ACC112 (cell line): ENCODE results near the gene DNAAF3.

Experiments
- H2AFZ ChIP-seq: fragments of 200-600 bp; sonication (generic); one replicate; pipeline ENCODE4 v1.6.0; 2017; ENCODE audit warnings: antibody characterized with exemption, low read length; ENCODE audit not compliant: unreplicated experiment
- H3K27ac ChIP-seq: fragments of 200-600 bp; sonication (generic); 2 replicates; pipeline ENCODE4 v1.5.1; 2014; ENCODE audit warnings: low read depth, mild to moderate bottlenecking, antibody characterized with exemption, low read length, moderate library complexity
- H3K27me3 ChIP-seq: fragments of 200-600 bp; sonication (generic); 2 replicates; pipeline ENCODE4 v1.6.1; 2014; ENCODE audit warnings: mild to moderate bottlenecking, antibody characterized with exemption, low read length, moderate library complexity, mixed read lengths; ENCODE audit not compliant: insufficient read depth
- H3K36me3 ChIP-seq: fragments of 200-600 bp; sonication (generic); 2 replicates; pipeline ENCODE4 v1.6.1; 2016; ENCODE audit warnings: mild to moderate bottlenecking, antibody characterized with exemption, low read length, moderate library complexity, mixed read lengths; ENCODE audit not compliant: insufficient read depth
- H3K4me1 ChIP-seq: fragments of 200-600 bp; sonication (generic); one replicate; pipeline ENCODE4 v1.6.1; 2016; ENCODE audit warnings: low read length, mixed read lengths; ENCODE audit not compliant: insufficient read depth, unreplicated experiment, control insufficient read depth
- H3K4me3 ChIP-seq: fragments of 200-600 bp; sonication (generic); 2 replicates; pipeline ENCODE4 v1.5.1; 2014; ENCODE audit warnings: mild to moderate bottlenecking, low read depth, low read length
- H3K79me2 ChIP-seq: fragments of 200-600 bp; sonication (generic); one replicate; pipeline ENCODE4 v1.6.0; 2016; ENCODE audit warnings: low read length; ENCODE audit not compliant: control insufficient read depth, unreplicated experiment, insufficient read depth

Gene DNAAF3

GRCh38 chr19:55149078-55150003 lies 17.1 kb downstream of the DNAAF3 start, which contains the start of gene TNNT1:
Gene TNNT1 (minus strand): TSS chr19:55149206. CDS start chr19:55147157, 2,049 bp downstream.
- Histone ChIP-seq H3K27me3 (peaks cover 24% of the 10 kb centered on the region), H3K27ac (no peak within 1 kb of the TSS), H3K79me2 (no peaks in the 10 kb centered on the region), H2AFZ (no peak within 1 kb of the TSS), H3K4me1 (no peaks in the 10 kb centered on the region), H3K4me3 (no peak within 1 kb of the TSS), H3K36me3 (no peaks in the 10 kb centered on the region)

GRCh38 chr19:55147545-55148251 lies 18.7 kb downstream of the DNAAF3 start:
- H3K27me3 ChIP-seq = peaks cover 24% of the 10 kb centered on the region
- no peak overlapping the region for H2AFZ ChIP-seq
- H3K27ac ChIP-seq = no peak overlapping the region
- no peak overlapping the region for H3K4me3 ChIP-seq
- no peaks in the 10 kb centered on the region for H3K4me1 ChIP-seq
- H3K79me2 ChIP-seq = no peaks in the 10 kb centered on the region
- H3K36me3 ChIP-seq = no peaks in the 10 kb centered on the region

- Histone ChIP-seq H2AFZ (no peak overlapping the region), H3K36me3 (no peaks in the 10 kb centered on the region), H3K27ac (no peak overlapping the region), H3K4me3 (no peak overlapping the region; the same call in 1 of the 2 replicates), H3K27me3 (peaks cover 24% of the 10 kb centered on the region), H3K79me2 (no peaks in the 10 kb centered on the region), H3K4me1 (no peaks in the 10 kb centered on the region)
Observed at GRCh38 chr19:55146705-55147273, 19.6 kb downstream of the DNAAF3 start.

- peaks cover 24% of the 10 kb centered on the region for H3K27me3 ChIP-seq
Observed at GRCh38 chr19:55146078-55146704, 20.2 kb downstream of the DNAAF3 start.

GRCh38 chr19:55145232-55145631 lies 21.2 kb downstream of the DNAAF3 start:
- no peak overlapping the region for H2AFZ ChIP-seq
- H3K36me3 ChIP-seq = no peaks in the 10 kb centered on the region
- no peak overlapping the region for H3K4me3 ChIP-seq
- no peaks in the 10 kb centered on the region for H3K79me2 ChIP-seq
- H3K27ac ChIP-seq = no peak overlapping the region
- H3K4me1 ChIP-seq = no peaks in the 10 kb centered on the region
- peaks cover 24% of the 10 kb centered on the region for H3K27me3 ChIP-seq

More at GRCh38 chr19:55146078-55146704, 20.2 kb downstream of the DNAAF3 start:
- no peaks in the 10 kb centered on the region for H3K4me1 ChIP-seq
- no peak overlapping the region for H3K27ac ChIP-seq
- peak overlapping the region; percentile 54; the same call in 1 of the 2 replicates for H3K4me3 ChIP-seq
- H3K79me2 ChIP-seq = no peaks in the 10 kb centered on the region
- no peak overlapping the region for H2AFZ ChIP-seq
- H3K36me3 ChIP-seq = no peaks in the 10 kb centered on the region

- Histone ChIP-seq H3K36me3 (no peaks in the 10 kb centered on the region), H3K79me2 (no peaks in the 10 kb centered on the region), H3K27ac (no peak overlapping the region), H3K27me3 (peaks cover 5% of the 10 kb centered on the region; the same call in 1 of the 2 replicates), H2AFZ (no peak overlapping the region), H3K4me1 (no peaks in the 10 kb centered on the region), H3K4me3 (no peak overlapping the region; the same call in 1 of the 2 replicates)
Observed at GRCh38 chr19:55141696-55142095, 24.7 kb downstream of the DNAAF3 start.

- Histone ChIP-seq H3K27me3 (no peaks in the 10 kb centered on the region), H3K4me1 (no peaks in the 10 kb centered on the region), H3K4me3 (no peak overlapping the region), H3K27ac (no peak overlapping the region), H3K36me3 (no peaks in the 10 kb centered on the region), H3K79me2 (no peaks in the 10 kb centered on the region), H2AFZ (no peak overlapping the region)
Observed at GRCh38 chr19:55137915-55138314, 28.5 kb downstream of the DNAAF3 start.

- H3K79me2 ChIP-seq = no peaks in the 10 kb centered on the region
- no peak overlapping the region for H2AFZ ChIP-seq
- no peaks in the 10 kb centered on the region for H3K36me3 ChIP-seq
- H3K4me3 ChIP-seq = no peak overlapping the region
- no peak overlapping the region for H3K27ac ChIP-seq
- H3K4me1 ChIP-seq = no peaks in the 10 kb centered on the region
- H3K27me3 ChIP-seq = no peaks in the 10 kb centered on the region
Observed at GRCh38 chr19:55136399-55137102, 29.9 kb downstream of the DNAAF3 start.

- Histone ChIP-seq H3K27ac (no peak overlapping the region), H2AFZ (no peak overlapping the region), H3K27me3 (no peaks in the 10 kb centered on the region), H3K36me3 (no peaks in the 10 kb centered on the region), H3K79me2 (no peaks in the 10 kb centered on the region), H3K4me3 (no peak overlapping the region), H3K4me1 (no peaks in the 10 kb centered on the region)
Observed at GRCh38 chr19:55134736-55135135, 31.7 kb downstream of the DNAAF3 start.
